Measurements from ENCODE around the gene PSMC2. TPM values are rescaled to one million over a fixed set of nuclear protein-coding genes. Genes with fewer than 3 reads are reported as not detected.

PSMC2 gene
- polyA plus RNA-seq, 10 donors = 89.2 to 105 (median 96.8) TPM

Other genes with a start within 250 kb of the PSMC2 start
- gene NAPEPLD, start 198.5 kb upstream of the PSMC2 start, polyA plus RNA-seq (ENCODE audit: insufficient read length in 10 of 10) = 10 to 100 TPM; 11.0 to 20.5 (median 14.7) TPM
- 10 to 100 TPM; 52.8 to 70.5 (median 63.1) TPM for gene PMPCB, start 50.2 kb upstream of the PSMC2 start, polyA plus RNA-seq (ENCODE audit: insufficient read length in 10 of 10)
- 10 to 100 TPM; 28.4 to 44.2 (median 35.5) TPM for gene DNAJC2, start 2.9 kb upstream of the PSMC2 start, polyA plus RNA-seq (ENCODE audit: insufficient read length in 10 of 10)
- under 1 TPM in 6 of 10 donors, not detected in 4; 0.17 to 0.73 (median 0.20) TPM for gene SLC26A5, start 98.6 kb downstream of the PSMC2 start, polyA plus RNA-seq (ENCODE audit: insufficient read length in 10 of 10)